GM12801 (cell line): ENCODE data around the gene ZC3H12C.

Experiments used
- TF ChIP-seq, protein P1 (sequence below): IDR thresholded peaks from one replicate; pipeline ENCODE4 v1.5.1; 2011; ENCODE audit warnings: control low read depth; ENCODE audit not compliant: insufficient read length; ENCODE audit errors: extremely low read depth

ZC3H12C gene

DNA sequence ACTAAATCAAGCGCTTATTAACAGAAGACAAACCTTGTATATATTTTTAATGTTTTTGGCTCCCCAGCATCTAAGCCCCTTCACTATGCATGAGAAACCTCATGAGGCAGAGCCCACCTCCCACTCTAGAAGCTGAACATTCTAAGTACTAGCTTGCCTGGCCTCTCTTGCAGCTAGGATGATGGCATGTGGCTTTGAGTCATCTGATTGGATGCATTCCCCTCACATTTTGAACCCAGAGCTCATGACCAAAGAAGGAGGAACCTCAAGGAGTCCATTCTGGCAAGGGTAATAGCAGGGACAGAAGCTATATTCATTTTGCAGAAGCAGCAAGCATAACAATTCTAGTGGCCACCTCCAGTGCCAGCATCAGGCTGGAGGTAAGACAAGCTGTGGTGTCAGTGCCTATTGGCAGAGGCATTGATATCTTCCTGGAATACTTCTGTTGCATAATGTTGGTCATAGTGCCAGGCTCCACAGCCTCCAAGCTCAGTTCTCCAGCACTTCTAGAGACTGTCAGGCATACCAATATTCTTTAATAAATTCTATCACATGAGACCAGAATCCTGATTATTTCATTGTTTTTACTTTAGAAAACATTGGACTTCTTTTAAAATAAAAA, 14.2 kb upstream of the ZC3H12C start:
- TF ChIP-seq, protein P1, sequence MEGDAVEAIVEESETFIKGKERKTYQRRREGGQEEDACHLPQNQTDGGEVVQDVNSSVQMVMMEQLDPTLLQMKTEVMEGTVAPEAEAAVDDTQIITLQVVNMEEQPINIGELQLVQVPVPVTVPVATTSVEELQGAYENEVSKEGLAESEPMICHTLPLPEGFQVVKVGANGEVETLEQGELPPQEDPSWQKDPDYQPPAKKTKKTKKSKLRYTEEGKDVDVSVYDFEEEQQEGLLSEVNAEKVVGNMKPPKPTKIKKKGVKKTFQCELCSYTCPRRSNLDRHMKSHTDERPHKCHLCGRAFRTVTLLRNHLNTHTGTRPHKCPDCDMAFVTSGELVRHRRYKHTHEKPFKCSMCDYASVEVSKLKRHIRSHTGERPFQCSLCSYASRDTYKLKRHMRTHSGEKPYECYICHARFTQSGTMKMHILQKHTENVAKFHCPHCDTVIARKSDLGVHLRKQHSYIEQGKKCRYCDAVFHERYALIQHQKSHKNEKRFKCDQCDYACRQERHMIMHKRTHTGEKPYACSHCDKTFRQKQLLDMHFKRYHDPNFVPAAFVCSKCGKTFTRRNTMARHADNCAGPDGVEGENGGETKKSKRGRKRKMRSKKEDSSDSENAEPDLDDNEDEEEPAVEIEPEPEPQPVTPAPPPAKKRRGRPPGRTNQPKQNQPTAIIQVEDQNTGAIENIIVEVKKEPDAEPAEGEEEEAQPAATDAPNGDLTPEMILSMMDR = no peak

DNA sequence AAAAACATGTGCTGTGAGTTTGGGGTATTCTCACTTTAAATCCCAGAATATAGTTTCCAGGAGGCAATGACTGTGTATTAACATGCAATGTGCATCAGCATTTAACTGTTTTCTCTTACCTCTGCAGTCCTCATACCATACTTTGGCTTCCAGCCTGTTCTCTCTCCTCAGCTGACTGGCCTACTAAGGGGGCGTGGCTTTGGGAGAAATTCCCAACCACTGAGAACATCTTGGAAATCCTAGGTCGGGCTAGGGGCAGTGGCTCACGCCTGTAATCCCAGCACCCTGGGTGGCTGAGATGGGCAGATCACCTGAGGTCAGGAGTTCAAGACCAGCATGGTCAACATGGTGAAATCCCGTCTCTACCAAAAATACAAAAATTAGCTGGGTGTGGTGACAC, 13.5 kb upstream of the ZC3H12C start:
- TF ChIP-seq, protein P1 = no peak

DNA sequence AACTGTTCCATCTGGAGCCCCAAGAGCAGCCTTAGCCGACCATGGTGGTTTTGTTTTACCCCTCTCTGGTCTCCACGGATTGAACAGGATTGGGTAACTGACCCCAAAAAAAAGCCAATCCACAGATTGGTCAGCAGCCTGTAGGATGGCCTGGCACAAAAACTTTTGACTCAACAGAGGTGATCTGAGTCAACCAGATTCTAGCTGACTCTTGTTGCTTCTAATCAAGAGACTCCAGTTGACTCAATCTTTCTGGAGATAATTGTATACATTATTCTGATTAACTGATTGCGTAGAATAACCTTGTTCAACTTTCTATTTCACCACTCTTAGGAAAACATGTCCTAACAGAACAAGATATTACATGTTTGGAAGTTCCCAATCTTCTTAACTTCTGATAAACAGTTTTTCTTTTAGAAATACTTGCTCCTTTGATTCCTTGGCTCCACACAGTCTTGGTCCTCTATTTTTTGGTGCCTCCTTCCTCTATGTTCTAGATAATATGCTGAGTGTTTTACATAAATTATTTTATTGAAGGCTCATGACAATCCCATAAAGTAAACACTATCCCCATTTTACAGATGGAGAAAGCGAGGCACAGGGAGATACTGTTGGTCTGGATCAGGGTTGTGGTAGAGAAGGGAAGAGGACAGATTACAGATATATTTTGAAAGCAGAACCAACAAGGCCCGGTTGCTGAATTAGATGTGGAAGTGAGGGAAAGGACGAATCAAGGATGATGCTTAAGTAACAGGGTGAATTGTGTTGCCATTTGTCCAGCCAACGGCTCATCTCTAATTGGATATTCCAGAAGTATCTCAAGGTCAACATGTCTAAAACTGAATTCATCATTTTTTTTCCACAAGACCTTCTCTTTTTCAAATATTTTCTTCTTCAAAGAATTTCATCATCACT, 11.5 kb upstream of the ZC3H12C start:
- TF ChIP-seq, protein P1 = no peak

DNA sequence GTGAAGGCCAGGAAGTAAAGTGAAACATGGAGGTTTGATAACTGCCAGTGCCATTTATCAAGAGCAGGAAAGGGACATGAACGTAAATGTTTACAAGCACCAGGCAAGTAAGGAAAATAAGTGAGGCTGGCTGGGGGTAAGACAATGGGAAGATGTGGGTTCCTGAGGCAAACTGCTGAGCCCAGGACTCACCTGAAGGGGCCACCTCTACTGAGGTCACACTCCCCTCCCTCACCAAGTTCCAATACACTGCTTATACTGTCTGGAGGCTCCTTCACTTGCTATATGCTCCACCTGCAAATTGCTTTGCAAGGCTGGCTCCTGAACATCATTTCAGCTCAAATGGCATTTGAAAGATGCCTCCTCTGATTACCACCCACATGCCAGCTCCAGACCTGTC, 10.3 kb upstream of the ZC3H12C start:
- TF ChIP-seq, protein P1 = no peak

DNA sequence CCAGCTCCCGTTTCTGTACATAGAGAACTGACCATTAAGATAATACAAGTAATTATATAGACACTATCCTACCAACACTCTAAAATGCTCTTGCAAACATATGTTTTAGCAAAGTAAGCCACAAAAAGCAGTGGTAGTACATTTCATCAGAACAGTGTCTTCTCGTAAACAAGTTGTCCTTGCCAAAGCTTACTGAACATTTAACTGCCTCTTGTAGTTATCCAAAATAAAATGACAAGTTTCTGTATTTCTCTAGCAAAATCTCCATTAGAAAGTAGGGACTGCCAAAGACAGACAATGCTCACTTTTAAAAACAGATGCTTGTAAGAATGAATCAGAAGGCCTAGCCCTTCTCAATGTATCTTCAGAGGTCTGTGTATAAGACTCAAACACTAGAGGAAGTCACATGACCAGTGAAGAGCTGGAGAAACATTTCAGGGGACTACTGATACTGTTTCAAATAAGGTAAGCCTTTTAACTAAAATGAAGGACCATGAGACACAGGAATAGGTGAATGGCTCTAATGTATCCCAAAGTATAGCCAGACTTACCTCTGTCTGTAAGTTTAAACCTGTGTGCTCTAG, 7.8 kb upstream of the ZC3H12C start:
- TF ChIP-seq, protein P1 = no peak

DNA sequence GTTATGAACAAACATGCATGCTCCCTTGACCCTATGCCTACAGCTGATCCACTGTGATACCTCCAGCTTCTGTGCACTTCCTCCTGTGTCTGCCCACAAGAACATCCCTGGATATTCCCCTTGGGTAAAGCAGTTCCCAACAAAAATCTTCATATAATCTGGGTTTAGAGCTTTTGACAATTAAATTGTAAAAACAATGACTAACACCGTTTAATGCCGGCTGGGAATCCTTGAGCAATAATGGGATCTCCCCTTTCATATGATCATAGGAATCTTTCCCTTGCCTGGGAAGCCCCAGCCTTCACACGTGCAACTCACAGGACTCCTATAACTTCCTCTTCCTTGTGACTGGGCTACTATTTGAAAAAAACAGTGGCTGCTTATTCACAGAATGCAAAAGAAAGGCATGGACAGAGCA, 6.3 kb upstream of the ZC3H12C start:
- TF ChIP-seq, protein P1 = no peak

DNA sequence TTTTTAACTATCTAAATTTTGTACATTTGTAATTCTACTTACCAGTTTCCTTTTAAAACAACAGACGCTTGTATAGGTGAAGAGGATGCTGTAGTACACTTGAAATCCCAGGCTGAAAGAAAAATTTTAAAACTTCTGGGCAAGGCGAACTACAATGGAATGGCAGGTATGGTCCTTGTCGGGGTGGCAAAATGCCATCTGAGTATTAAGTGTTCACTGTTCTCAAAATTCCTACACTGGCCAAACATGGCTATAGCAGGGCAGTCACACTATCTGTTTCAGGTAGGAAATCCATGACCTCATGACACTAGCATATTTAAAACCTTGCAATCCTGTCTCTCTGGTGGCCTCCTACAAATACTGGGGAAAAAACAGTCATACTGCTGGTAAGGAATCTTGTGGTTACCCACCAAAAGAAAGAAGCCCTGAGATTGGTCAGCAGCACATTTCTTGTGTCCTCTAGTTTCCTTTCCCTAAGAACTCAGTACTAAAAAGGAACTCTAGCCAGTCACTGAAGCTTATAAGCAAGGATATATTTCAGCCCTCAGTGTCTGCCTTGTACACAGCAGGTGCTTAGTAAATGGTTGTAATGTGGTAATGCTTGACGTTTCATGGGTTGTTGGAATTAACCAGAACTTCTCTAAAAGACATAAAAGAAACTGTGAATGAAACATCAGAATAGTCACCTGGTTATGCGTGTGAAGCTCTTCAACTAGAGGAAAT, 5.2 kb upstream of the ZC3H12C start:
- TF ChIP-seq, protein P1 = no peak
